Measurements from ENCODE around the gene NOXA1.

Gene NOXA1

DNA sequence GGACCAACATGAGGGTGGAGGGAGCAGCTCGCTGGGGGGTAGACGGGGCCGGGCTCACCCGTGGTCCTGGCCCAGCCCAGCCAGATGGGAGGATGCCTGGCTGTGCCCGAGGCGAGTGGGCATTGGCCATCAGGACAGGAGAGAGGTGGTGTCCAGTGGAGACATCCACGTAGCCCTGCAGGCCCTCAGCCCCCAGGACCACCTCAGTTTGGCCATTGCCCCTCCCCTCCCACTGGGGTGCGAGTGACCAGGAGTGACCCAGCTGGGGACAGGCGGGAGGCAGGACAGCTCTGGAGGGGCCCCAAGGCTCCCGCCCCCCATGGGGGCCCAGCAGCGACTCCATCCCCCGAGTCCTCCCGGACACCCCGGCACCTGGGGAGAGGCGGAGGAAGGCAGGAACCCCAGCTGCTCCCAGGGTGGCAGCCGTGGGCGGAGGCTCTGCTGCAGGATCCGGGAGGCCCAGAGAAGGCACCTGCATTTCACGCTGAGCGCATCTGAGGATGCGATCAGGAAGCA, 8.3 kb downstream of the NOXA1 start:
- Histone ChIP-seq H3K27ac (ENCODE audit: extremely low read depth, low read depth, low read length) (no peak overlapping the region), H3K4me3 (ENCODE audit: low read depth, low read length) (no peak overlapping the region), H3K36me3 (ENCODE audit: control insufficient read depth in 2 of 2, insufficient read depth in 1 of 2, low read length in 2 of 2) (no peaks in the 10 kb centered on the region; a peak in 1 of 3 replicates), H3K9me3 (ENCODE audit: control insufficient read depth, insufficient read depth, low read depth, low read length) (no peaks in the 10 kb centered on the region), H3K4me1 (ENCODE audit: control insufficient read depth, insufficient read depth, low read length) (no peaks in the 10 kb centered on the region)
- ChIA-PET POLR2A (interaction anchor here (0.9 to 1.0 kb wide), 2 partner anchors 8 to 130 kb away, joined by 3 read pairs; partner anchors contain the start of genes EXD3, NOXA1 and NRARP), CTCF (interaction anchor here (0.6 to 2.8 kb wide), 5 partner anchors 8 to 145 kb away, joined by 3 to 13 read pairs (median 3); partner anchors contain the start of genes EXD3 and NOXA1)
- TF ChIP-seq ZNF521 (tag by site-specific recombination; IDR thresholded peaks at IDR 0.05) (no peak), ZFHX2 (tag by site-specific recombination; conservative IDR thresholded peaks at IDR 0.05) (no peak; the same call in none of the 2 replicates), ZNF202 (tag by site-specific recombination; IDR thresholded peaks at IDR 0.05; ENCODE audit: borderline replicate concordance) (no peak), ZNF335 (tag by site-specific recombination; conservative IDR thresholded peaks at IDR 0.05) (0 out of 2 replicates have a peak, but pooled peaks have one; percentile 25), GLIS1 (tag by site-specific recombination; IDR thresholded peaks at IDR 0.05) (peak; percentile 43), ZIC2 (tag by site-specific recombination; IDR thresholded peaks at IDR 0.05) (peak; percentile 64), ZNF660 (tag by site-specific recombination; IDR thresholded peaks at IDR 0.05) (no peak), GLIS2 (tag by site-specific recombination; IDR thresholded peaks at IDR 0.05) (peak; percentile 20; the same call in 1 of the 2 replicates), ZNF16 (tag by site-specific recombination; IDR thresholded peaks at IDR 0.05; ENCODE audit: low read depth) (no peak), EGR2 (tag by site-specific recombination; IDR thresholded peaks at IDR 0.05; ENCODE audit: low read depth) (0 out of 2 replicates have a peak, but pooled peaks have one; percentile 4)

DNA sequence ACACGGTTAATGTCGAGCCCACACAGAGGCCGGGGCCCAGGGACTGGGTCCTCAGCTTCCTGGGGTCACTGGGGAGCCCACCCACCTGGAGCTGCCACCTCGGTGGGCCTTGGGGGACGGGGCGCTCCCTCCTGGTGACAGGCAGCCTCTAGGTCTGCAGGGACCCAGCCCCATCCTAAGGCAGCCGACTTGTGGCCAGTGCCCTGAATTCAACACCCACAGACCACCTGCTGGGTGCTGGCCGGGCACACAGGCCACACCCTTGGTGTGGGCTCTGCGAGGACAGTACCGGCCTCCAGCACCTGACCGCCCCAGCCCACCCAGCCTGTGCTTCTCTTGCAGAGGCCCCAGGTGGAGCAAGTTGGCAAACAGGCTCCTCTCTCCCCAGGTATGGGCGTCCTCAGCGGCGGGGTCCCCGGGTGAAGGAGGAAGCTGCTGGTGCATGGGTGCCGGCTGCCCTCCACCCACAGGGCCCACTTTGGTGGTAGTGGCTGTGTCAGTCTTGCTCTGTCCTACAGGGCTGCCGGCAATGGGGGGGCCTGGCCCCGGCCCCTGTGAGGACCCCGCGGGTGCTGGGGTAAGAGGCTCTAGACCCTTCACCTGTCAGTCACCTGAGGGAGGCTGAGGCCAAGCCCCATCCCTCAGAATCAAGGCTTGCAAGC, 9.6 kb downstream of the NOXA1 start:
- Histone ChIP-seq H3K4me1 (ENCODE audit: control insufficient read depth, insufficient read depth, low read length) (no peaks in the 10 kb centered on the region), H3K9me3 (ENCODE audit: control insufficient read depth, insufficient read depth, low read depth, low read length) (no peaks in the 10 kb centered on the region), H3K4me3 (ENCODE audit: low read depth, low read length) (no peak overlapping the region), H3K36me3 (ENCODE audit: control insufficient read depth in 2 of 2, insufficient read depth in 1 of 2, low read length in 2 of 2) (no peaks in the 10 kb centered on the region), H3K27ac (ENCODE audit: extremely low read depth, low read depth, low read length) (no peak overlapping the region)
- ChIA-PET CTCF (interaction anchor here (1.6 kb wide), 1 partner anchor 9 kb away, joined by 13 read pairs; the partner anchor contains the start of genes EXD3 and NOXA1), POLR2A (interaction anchor here (1.2 kb wide), 2 partner anchors 9 to 10 kb away, joined by 3 to 5 read pairs; partner anchors contain the start of genes EXD3 and NOXA1)
- TF ChIP-seq ZBTB8A (tag by site-specific recombination; IDR thresholded peaks at IDR 0.05) (0 out of 2 replicates have a peak, but pooled peaks have one; percentile 23), GLIS2 (tag by site-specific recombination; IDR thresholded peaks at IDR 0.05) (0 out of 2 replicates have a peak, but pooled peaks have one; percentile 9)
- TF ChIP-seq, protein P1, sequence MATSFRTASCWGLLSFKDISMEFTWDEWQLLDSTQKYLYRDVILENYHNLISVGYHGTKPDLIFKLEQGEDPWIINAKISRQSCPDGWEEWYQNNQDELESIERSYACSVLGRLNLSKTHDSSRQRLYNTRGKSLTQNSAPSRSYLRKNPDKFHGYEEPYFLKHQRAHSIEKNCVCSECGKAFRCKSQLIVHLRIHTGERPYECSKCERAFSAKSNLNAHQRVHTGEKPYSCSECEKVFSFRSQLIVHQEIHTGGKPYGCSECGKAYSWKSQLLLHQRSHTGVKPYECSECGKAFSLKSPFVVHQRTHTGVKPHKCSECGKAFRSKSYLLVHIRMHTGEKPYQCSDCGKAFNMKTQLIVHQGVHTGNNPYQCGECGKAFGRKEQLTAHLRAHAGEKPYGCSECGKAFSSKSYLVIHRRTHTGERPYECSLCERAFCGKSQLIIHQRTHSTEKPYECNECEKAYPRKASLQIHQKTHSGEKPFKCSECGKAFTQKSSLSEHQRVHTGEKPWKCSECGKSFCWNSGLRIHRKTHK (tag by site-specific recombination; IDR thresholded peaks at IDR 0.05) = no peak
- TF ChIP-seq, protein P2, sequence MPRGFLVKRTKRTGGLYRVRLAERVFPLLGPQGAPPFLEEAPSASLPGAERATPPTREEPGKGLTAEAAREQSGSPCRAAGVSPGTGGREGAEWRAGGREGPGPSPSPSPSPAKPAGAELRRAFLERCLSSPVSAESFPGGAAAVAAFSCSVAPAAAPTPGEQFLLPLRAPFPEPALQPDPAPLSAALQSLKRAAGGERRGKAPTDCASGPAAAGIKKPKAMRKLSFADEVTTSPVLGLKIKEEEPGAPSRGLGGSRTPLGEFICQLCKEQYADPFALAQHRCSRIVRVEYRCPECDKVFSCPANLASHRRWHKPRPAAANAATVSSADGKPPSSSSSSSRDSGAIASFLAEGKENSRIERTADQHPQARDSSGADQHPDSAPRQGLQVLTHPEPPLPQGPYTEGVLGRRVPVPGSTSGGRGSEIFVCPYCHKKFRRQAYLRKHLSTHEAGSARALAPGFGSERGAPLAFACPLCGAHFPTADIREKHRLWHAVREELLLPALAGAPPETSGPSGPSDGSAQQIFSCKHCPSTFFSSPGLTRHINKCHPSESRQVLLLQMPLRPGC (tag by site-specific recombination; IDR thresholded peaks at IDR 0.05) = no peak

DNA sequence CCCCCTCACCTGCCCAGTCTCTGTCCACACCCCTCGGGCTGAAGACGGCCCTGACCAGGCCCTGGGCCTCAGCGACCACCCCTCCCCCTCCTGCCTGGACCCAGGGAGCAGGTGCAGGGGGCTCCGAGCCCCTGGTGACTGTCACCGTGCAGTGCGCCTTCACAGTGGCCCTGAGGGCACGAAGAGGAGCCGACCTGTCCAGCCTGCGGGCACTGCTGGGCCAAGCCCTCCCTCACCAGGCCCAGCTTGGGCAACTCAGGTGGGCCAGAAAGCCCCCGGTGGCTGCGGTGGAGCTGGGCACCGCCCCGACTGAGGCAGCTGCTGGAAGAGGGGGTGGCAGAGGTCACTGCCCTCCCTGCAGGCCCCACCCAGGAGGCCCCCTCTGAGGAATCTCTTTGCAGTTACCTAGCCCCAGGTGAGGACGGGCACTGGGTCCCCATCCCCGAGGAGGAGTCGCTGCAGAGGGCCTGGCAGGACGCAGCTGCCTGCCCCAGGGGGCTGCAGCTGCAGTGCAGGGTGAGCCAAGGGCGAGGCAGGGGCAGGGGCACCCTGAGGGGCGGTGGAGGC, 10.2 kb downstream of the NOXA1 start:
- Histone ChIP-seq H3K4me3 (ENCODE audit: low read depth, low read length) (no peak overlapping the region), H3K4me1 (ENCODE audit: control insufficient read depth, insufficient read depth, low read length) (no peaks in the 10 kb centered on the region), H3K27ac (ENCODE audit: extremely low read depth, low read depth, low read length) (no peak overlapping the region), H3K36me3 (ENCODE audit: control insufficient read depth in 2 of 2, insufficient read depth in 1 of 2, low read length in 2 of 2) (no peaks in the 10 kb centered on the region), H3K9me3 (ENCODE audit: control insufficient read depth, insufficient read depth, low read depth, low read length) (no peaks in the 10 kb centered on the region)
- CTCF ChIA-PET = no interaction called here
- POLR2A ChIA-PET = interaction anchor here (1.2 kb wide), 1 partner anchor 11 kb away, joined by 5 read pairs; the partner anchor contains the start of genes EXD3 and NOXA1
- TF ChIP-seq KLF8 (tag by site-specific recombination; IDR thresholded peaks at IDR 0.05) (peak; percentile 10; the same call in 1 of the 2 replicates), ZNF76 (tag by site-specific recombination; IDR thresholded peaks at IDR 0.05; ENCODE audit: borderline replicate concordance, low read depth) (no peak)
- TF ChIP-seq, protein P3, sequence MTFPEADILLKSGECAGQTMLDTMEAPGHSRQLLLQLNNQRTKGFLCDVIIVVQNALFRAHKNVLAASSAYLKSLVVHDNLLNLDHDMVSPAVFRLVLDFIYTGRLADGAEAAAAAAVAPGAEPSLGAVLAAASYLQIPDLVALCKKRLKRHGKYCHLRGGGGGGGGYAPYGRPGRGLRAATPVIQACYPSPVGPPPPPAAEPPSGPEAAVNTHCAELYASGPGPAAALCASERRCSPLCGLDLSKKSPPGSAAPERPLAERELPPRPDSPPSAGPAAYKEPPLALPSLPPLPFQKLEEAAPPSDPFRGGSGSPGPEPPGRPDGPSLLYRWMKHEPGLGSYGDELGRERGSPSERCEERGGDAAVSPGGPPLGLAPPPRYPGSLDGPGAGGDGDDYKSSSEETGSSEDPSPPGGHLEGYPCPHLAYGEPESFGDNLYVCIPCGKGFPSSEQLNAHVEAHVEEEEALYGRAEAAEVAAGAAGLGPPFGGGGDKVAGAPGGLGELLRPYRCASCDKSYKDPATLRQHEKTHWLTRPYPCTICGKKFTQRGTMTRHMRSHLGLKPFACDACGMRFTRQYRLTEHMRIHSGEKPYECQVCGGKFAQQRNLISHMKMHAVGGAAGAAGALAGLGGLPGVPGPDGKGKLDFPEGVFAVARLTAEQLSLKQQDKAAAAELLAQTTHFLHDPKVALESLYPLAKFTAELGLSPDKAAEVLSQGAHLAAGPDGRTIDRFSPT (tag by site-specific recombination; IDR thresholded peaks at IDR 0.05) = peak; percentile 10; the same call in 1 of the 2 replicates

All from HEK293 (cell line).